Measurements from ENCODE around the gene AGA. TPM values are rescaled to one million over a fixed set of nuclear protein-coding genes. Genes with fewer than 3 reads are reported as not detected.

AGA gene
- total RNA-seq, 1 experiment from 2014 or later, result 35.4 TPM

DNA sequence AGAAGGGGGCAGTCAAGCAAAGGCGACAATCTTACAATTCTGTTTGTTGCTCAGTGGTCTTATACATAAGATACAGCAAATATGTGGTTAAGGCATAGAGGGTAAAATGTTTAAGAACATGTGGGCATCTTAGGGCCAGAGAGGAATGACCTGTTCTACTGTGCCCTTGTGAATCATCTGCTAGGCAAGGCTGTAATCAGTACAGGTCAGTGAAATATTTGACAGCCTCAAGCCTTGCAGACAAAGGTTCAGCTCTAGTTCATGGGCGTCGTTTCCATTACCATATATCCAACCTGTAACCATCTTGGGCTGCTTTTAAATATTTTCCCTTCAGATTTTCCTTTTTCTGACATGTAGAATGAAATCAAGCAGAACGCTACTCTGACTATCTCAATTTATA, 37.3 kb downstream of the AGA start:
- H3K4me1 ChIP-seq, result no peaks in the 10 kb centered on the region
- H3K36me3 ChIP-seq (ENCODE audit: control insufficient read depth, insufficient read depth, low read length), result no peaks in the 10 kb centered on the region
- no TSS peak for BruUV-seq (replicated peaks)
- H3K4me3 ChIP-seq (ENCODE audit: low read depth, low read length), result no peak overlapping the region
- no peaks in the 10 kb centered on the region for H3K9me3 ChIP-seq
- intact Hi-C loops (cut with micrococcal nuclease; ENCODE audit: unreplicated experiment), result no loop called here
- Mint-ChIP-seq H3K27ac (ENCODE audit: unreplicated experiment) (no peak overlapping the region), H3K4me1 (ENCODE audit: low read depth, unreplicated experiment) (no peaks in the 10 kb centered on the region), H3K4me3 (ENCODE audit: unreplicated experiment) (no peak overlapping the region), H3K27me3 (ENCODE audit: insufficient read depth, unreplicated experiment) (no peaks in the 10 kb centered on the region), H3K9me3 (ENCODE audit: unreplicated experiment) (peaks cover 22% of the 10 kb centered on the region), H3K36me3 (ENCODE audit: insufficient read depth, unreplicated experiment) (no peaks in the 10 kb centered on the region)
- ChIA-PET POLR2A (no interaction called here), CTCF (no interaction called here)
- DNase-seq, result no peak
- no peaks in the 10 kb centered on the region for H3K27me3 ChIP-seq (replicated peaks; ENCODE audit: control insufficient read depth, insufficient read depth, low read length)
- TF ChIP-seq, protein P1, sequence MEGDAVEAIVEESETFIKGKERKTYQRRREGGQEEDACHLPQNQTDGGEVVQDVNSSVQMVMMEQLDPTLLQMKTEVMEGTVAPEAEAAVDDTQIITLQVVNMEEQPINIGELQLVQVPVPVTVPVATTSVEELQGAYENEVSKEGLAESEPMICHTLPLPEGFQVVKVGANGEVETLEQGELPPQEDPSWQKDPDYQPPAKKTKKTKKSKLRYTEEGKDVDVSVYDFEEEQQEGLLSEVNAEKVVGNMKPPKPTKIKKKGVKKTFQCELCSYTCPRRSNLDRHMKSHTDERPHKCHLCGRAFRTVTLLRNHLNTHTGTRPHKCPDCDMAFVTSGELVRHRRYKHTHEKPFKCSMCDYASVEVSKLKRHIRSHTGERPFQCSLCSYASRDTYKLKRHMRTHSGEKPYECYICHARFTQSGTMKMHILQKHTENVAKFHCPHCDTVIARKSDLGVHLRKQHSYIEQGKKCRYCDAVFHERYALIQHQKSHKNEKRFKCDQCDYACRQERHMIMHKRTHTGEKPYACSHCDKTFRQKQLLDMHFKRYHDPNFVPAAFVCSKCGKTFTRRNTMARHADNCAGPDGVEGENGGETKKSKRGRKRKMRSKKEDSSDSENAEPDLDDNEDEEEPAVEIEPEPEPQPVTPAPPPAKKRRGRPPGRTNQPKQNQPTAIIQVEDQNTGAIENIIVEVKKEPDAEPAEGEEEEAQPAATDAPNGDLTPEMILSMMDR (IDR thresholded peaks at IDR 0.05; ENCODE audit: insufficient read depth in 1 of 2, low read depth in 1 of 2, low read length in 1 of 2, severe bottlenecking in 1 of 2, unreplicated experiment in 1 of 2), result no peak

DNA sequence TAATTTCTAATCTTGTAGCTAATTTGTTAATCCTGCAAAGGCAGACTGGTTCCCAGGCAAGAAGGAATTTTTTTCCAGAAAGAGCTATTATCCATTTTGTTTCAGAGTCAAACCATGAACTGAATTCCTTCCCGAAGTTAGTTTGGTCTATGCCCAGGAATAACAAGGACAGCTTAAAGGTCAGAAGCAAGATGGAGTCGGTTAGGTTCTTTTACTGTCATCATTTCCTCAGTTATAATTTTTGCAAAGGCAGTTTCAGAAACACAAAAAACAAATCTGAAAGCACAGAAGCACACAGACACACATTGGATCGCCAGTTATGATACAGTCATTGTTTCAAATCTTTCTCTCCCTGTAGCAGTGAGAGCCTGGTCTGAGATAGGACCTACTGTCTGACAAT, 37.9 kb downstream of the AGA start:
- Mint-ChIP-seq H3K4me1 (ENCODE audit: low read depth, unreplicated experiment) (no peaks in the 10 kb centered on the region), H3K9me3 (ENCODE audit: unreplicated experiment) (peaks cover 16% of the 10 kb centered on the region), H3K4me3 (ENCODE audit: unreplicated experiment) (no peak overlapping the region), H3K36me3 (ENCODE audit: insufficient read depth, unreplicated experiment) (no peaks in the 10 kb centered on the region), H3K27me3 (ENCODE audit: insufficient read depth, unreplicated experiment) (no peaks in the 10 kb centered on the region), H3K27ac (ENCODE audit: unreplicated experiment) (no peak overlapping the region)
- ChIA-PET POLR2A (no interaction called here), CTCF (no interaction called here)
- intact Hi-C loops (cut with micrococcal nuclease; ENCODE audit: unreplicated experiment), result no loop called here
- no peaks in the 10 kb centered on the region for H3K9me3 ChIP-seq
- no peak for DNase-seq
- TF ChIP-seq, protein P1 (IDR thresholded peaks at IDR 0.05; ENCODE audit: insufficient read depth in 1 of 2, low read depth in 1 of 2, low read length in 1 of 2, severe bottlenecking in 1 of 2, unreplicated experiment in 1 of 2), result no peak
- H3K27me3 ChIP-seq (replicated peaks; ENCODE audit: control insufficient read depth, insufficient read depth, low read length), result no peaks in the 10 kb centered on the region
- H3K36me3 ChIP-seq (ENCODE audit: control insufficient read depth, insufficient read depth, low read length), result no peaks in the 10 kb centered on the region
- no peak overlapping the region for H3K4me3 ChIP-seq (ENCODE audit: low read depth, low read length)
- no TSS peak for BruUV-seq (replicated peaks)
- no peaks in the 10 kb centered on the region for H3K4me1 ChIP-seq

DNA sequence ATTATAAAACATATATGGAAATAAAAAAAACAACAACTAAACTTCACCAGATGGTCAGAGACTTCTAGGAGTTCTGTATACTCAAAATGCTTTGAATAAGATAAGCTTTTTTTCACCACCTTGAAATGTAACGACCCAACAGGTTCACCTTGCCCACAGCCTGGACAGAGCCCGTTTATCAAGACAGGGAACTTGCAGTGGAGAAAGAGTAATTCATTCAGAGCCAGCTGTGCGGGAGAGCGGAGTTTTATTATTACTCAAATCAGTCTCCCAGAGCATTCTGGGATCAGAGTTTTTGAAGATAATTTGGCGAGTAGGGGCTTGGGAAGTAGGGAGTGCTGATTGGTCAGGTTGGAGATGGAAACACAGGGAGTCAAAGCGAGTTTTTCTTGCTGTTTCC, 38.5 kb downstream of the AGA start:
- Mint-ChIP-seq H3K27ac (ENCODE audit: unreplicated experiment) (no peak overlapping the region), H3K4me3 (ENCODE audit: unreplicated experiment) (no peak overlapping the region), H3K27me3 (ENCODE audit: insufficient read depth, unreplicated experiment) (no peaks in the 10 kb centered on the region), H3K4me1 (ENCODE audit: low read depth, unreplicated experiment) (no peaks in the 10 kb centered on the region), H3K9me3 (ENCODE audit: unreplicated experiment) (peaks cover 12% of the 10 kb centered on the region), H3K36me3 (ENCODE audit: insufficient read depth, unreplicated experiment) (no peaks in the 10 kb centered on the region)
- Histone ChIP-seq H3K27me3 (replicated peaks; ENCODE audit: control insufficient read depth, insufficient read depth, low read length) (no peaks in the 10 kb centered on the region), H3K36me3 (ENCODE audit: control insufficient read depth, insufficient read depth, low read length) (no peaks in the 10 kb centered on the region), H3K4me1 (no peaks in the 10 kb centered on the region), H3K9me3 (no peaks in the 10 kb centered on the region), H3K4me3 (ENCODE audit: low read depth, low read length) (no peak overlapping the region)
- intact Hi-C loops (cut with micrococcal nuclease; ENCODE audit: unreplicated experiment), result no loop called here
- TF ChIP-seq, protein P1 (IDR thresholded peaks at IDR 0.05; ENCODE audit: insufficient read depth in 1 of 2, low read depth in 1 of 2, low read length in 1 of 2, severe bottlenecking in 1 of 2, unreplicated experiment in 1 of 2), result no peak
- CTCF ChIA-PET, result no interaction called here
- no TSS peak for BruUV-seq (replicated peaks)
- DNase-seq, result no peak
- POLR2A ChIA-PET, result no interaction called here
